HG03342 (cell line): ENCODE results near the gene SPATA24.
"Not testable (repeated sequence)": the region's sequence is repeated elsewhere in the genome, so short reads cannot be mapped to it uniquely, and the experiment has no call there.

Source experiments
- ATAC-seq: cut with Tn5 transposase; IDR thresholded peaks from one replicate; pipeline ENCODE4 v1.9.1; 2021; ENCODE audit warnings: mild to moderate bottlenecking, moderate library complexity; ENCODE audit not compliant: unreplicated experiment

Gene SPATA24

GRCh38 chr5:139354186-139354585 lies 49.7 kb downstream of the SPATA24 start:
- no peak for ATAC-seq

GRCh38 chr5:139347863-139348262 lies 56.0 kb downstream of the SPATA24 start:
- ATAC-seq, result not testable (repeated sequence)
